GM12878 (cell line): ENCODE data around the gene COL26A1. TPM values are rescaled to one million over a fixed set of nuclear protein-coding genes. Genes with fewer than 3 reads are reported as not detected.

Experiments
- ATF7 ChIP-seq: fragments of 450-650 bp; IDR thresholded peaks from 2 replicates; pipeline ENCODE4 v1.6.1; 2016; ENCODE audit warnings: low read depth, mild to moderate bottlenecking
- CHD2 ChIP-seq: IDR thresholded peaks from 2 replicates; pipeline ENCODE4 v1.6.1; 2011; ENCODE audit warnings: low read depth, low read length, improper control_type of control experiment, borderline replicate concordance
- DPF2 ChIP-seq: fragments of 450-650 bp; IDR thresholded peaks from 2 replicates; pipeline ENCODE4 v1.6.1; 2017; ENCODE audit warnings: mild to moderate bottlenecking
- EED ChIP-seq: sonication (generic); IDR thresholded peaks from 2 replicates; pipeline ENCODE4 v1.6.1; 2016; ENCODE audit warnings: antibody characterized with exemption, low read depth
- EZH2 ChIP-seq: IDR thresholded peaks from 2 replicates; pipeline ENCODE4 v1.6.1; 2012; ENCODE audit warnings: low read depth, mild to moderate bottlenecking, control low read depth, inconsistent platforms, low read length, borderline replicate concordance; ENCODE audit not compliant: control insufficient read depth
- GABPA ChIP-seq: IDR thresholded peaks from 2 replicates; pipeline ENCODE4 v1.6.1; 2014; ENCODE audit warnings: antibody characterized with exemption, low read depth, mild to moderate bottlenecking, inconsistent platforms
- HCFC1 ChIP-seq: fragments of 150-350 bp; IDR thresholded peaks from 2 replicates; pipeline ENCODE4 v1.6.1; 2014; ENCODE audit warnings: low read length
- HDAC2 ChIP-seq: fragments of 200-600 bp; sonication (generic); IDR thresholded peaks from 2 replicates; pipeline ENCODE4 v1.6.1; 2017
- IKZF1 ChIP-seq: fragments of 450-650 bp; conservative IDR thresholded peaks from 2 replicates; pipeline ENCODE4 v1.6.1; 2017; ENCODE audit warnings: antibody characterized with exemption, mild to moderate bottlenecking
- IKZF2 ChIP-seq, 2 experiments: fragments of 450-650 bp; IDR thresholded peaks; 2 replicates each; pipeline ENCODE4 v1.6.1; 2017; ENCODE audit warnings: mild to moderate bottlenecking in 2 of 2, moderate library complexity in 2 of 2
- KLF5 ChIP-seq: fragments of 450-650 bp; IDR thresholded peaks from 2 replicates; pipeline ENCODE4 v1.6.1; 2014; ENCODE audit warnings: mild to moderate bottlenecking; ENCODE audit not compliant: partially characterized antibody
- NR2F1 ChIP-seq: fragments of 450-650 bp; conservative IDR thresholded peaks from 2 replicates; pipeline ENCODE4 v1.6.1; 2017; ENCODE audit warnings: mild to moderate bottlenecking
- POLR2AphosphoS5 ChIP-seq: IDR thresholded peaks from 2 replicates; pipeline ENCODE4 v1.6.1; 2011; ENCODE audit warnings: mild to moderate bottlenecking, low read length, inconsistent platforms
- RFX5 ChIP-seq: IDR thresholded peaks from 2 replicates; pipeline ENCODE4 v1.6.1; 2011; ENCODE audit warnings: low read depth, low read length, improper control_type of control experiment
- SKIL ChIP-seq: fragments of 450-650 bp; IDR thresholded peaks from 2 replicates; pipeline ENCODE4 v1.6.1; 2017; ENCODE audit warnings: mild to moderate bottlenecking, low read depth, inconsistent platforms; ENCODE audit not compliant: poor library complexity, severe bottlenecking
- STAT3 ChIP-seq: IDR thresholded peaks from 2 replicates; pipeline ENCODE4 v1.6.1; 2011; ENCODE audit warnings: low read depth, low read length, improper control_type of control experiment
- WRNIP1 ChIP-seq: IDR thresholded peaks from 2 replicates; pipeline ENCODE4 v1.6.1; 2011; ENCODE audit warnings: low read depth, low read length, improper control_type of control experiment, borderline replicate concordance
- YY1 ChIP-seq: IDR thresholded peaks from 2 replicates; pipeline ENCODE4 v1.6.1; 2011; ENCODE audit warnings: low read depth, mild to moderate bottlenecking, low read length
- ZNF274 ChIP-seq: IDR thresholded peaks from one replicate; pipeline ENCODE4 v1.8.0; 2011; ENCODE audit not compliant: insufficient read length, insufficient read depth
- ZSCAN29 ChIP-seq: fragments of 450-650 bp; IDR thresholded peaks from 2 replicates; pipeline ENCODE4 v1.6.1; 2017; ENCODE audit warnings: mild to moderate bottlenecking, moderate library complexity
- polyA plus RNA-seq, 11 experiments: library from polyadenylated mRNA; depleted of rRNA in 4 of 11; unstranded in 6 of 11; stranded (reverse) in 5 of 11; fragments of >200 nt; fragmentation: Nextera tagmentation in 4 of 11; fragmentation: Illumina TruSeq in 1 of 11; extraction: Ambion mirVana in 4 of 11; extraction: Trizol in 1 of 11; gene quantifications; 1 replicate in 1 of 11; 2 replicates in 10 of 11; pipeline versions ENCODE4 v1.2.1 to v1.2.3, GENCODE V29; 2011 to 2016; ENCODE audit warnings: inconsistent platforms in 2 of 11, missing spikeins in 2 of 11, low read depth in 1 of 11
- total RNA-seq, 4 experiments: library from RNA; depleted of rRNA in 3 of 4; stranded (reverse); fragments of >200 nt in 3 of 4; fragmentation: Illumina TruSeq in 1 of 4; extraction: Trizol in 1 of 4; gene quantifications; 2 replicates each; pipeline versions ENCODE4 v1.2.1 to v1.2.3, GENCODE V29; 2013 to 2021

COL26A1 gene
- total and polyA plus RNA-seq, 10 of the 15 experiments (the other 5 are each of a cell fraction or from before 2014, with no cell fraction given), result 0.08 TPM; not detected in 9

- peak; percentile 60; the same call in 1 of the 2 replicates for TF ChIP-seq IKZF1
- TF ChIP-seq CHD2, result peak; percentile 84
- TF ChIP-seq GABPA, result no peak
- no peak for TF ChIP-seq ZSCAN29
- no peak for TF ChIP-seq HCFC1
- no peak for TF ChIP-seq EZH2
- no peak for TF ChIP-seq POLR2AphosphoS5
- TF ChIP-seq WRNIP1, result no peak
- no peak for TF ChIP-seq ZNF274
- TF ChIP-seq EED, result peak; percentile 58
- no peak for TF ChIP-seq STAT3
- TF ChIP-seq HDAC2, result no peak
- peak; percentile 18; the same call in 1 of the 2 replicates for TF ChIP-seq DPF2
- TF ChIP-seq NR2F1, result peak; percentile 99
- TF ChIP-seq RFX5, result no peak
- 0 out of 2 replicates have a peak, but pooled peaks have one; percentile 15 for TF ChIP-seq ATF7
- TF ChIP-seq KLF5, result no peak
- no peak for TF ChIP-seq SKIL
- peak; percentile 60 to 65; a peak in 3 of 4 replicates for TF ChIP-seq IKZF2 (IDR thresholded peaks at IDR 0.05)
- TF ChIP-seq YY1, result 0 out of 2 replicates have a peak, but pooled peaks have one; percentile 20
Measured at GRCh38 chr7:101390901-101391301, 28.2 kb downstream of the COL26A1 start (continued).
